HEK293T (cell line): ENCODE data around the gene PPP1R12B.
"Not testable (repeated sequence)": the region's sequence is repeated elsewhere in the genome, so short reads cannot be mapped to it uniquely, and the experiment has no call there.

Experiments used
- CTCF ChIA-PET: fragments of 350-600 bp; formaldehyde crosslinking; extraction: SDS; loops from one replicate; lab custom pipeline; 2021; ENCODE audit warnings: antibody characterized with exemption, inconsistent platforms; lab: Yijun Ruan, JAX
- POLR2A ChIA-PET: fragments of 350-600 bp; formaldehyde crosslinking; extraction: SDS; loops from one replicate; lab custom pipeline; 2020; ENCODE audit warnings: antibody characterized with exemption, inconsistent platforms; lab: Yijun Ruan, JAX
- DNase-seq: peaks from one replicate; pipeline ENCODE4 v3.0.0; 2012; ENCODE audit warnings: mixed read lengths; ENCODE audit errors: extremely low spot score
- ARNT ChIP-seq: fragments of 450-650 bp; IDR thresholded peaks from 2 replicates; pipeline ENCODE4 v1.6.1; 2017; ENCODE audit warnings: mild to moderate bottlenecking
- BHLHE40 ChIP-seq: fragments of 450-650 bp; IDR thresholded peaks from 2 replicates; pipeline ENCODE4 v1.6.1; 2016; ENCODE audit warnings: mild to moderate bottlenecking, moderate library complexity, borderline replicate concordance
- CTBP1 ChIP-seq: fragments of 450-650 bp; IDR thresholded peaks from 2 replicates; pipeline ENCODE4 v1.6.1; 2016; ENCODE audit warnings: borderline replicate concordance
- ELF4 ChIP-seq: fragments of 450-650 bp; IDR thresholded peaks from 2 replicates; pipeline ENCODE4 v1.6.1; 2017; ENCODE audit warnings: antibody characterized with exemption
- FOXA1 ChIP-seq: fragments of 450-650 bp; IDR thresholded peaks from 2 replicates; pipeline ENCODE4 v1.6.1; 2016; ENCODE audit warnings: mild to moderate bottlenecking
- FOXK2 ChIP-seq: fragments of 450-650 bp; IDR thresholded peaks from 2 replicates; pipeline ENCODE4 v1.6.1; 2016; ENCODE audit warnings: mild to moderate bottlenecking
- FOXM1 ChIP-seq: fragments of 450-650 bp; IDR thresholded peaks from 2 replicates; pipeline ENCODE4 v1.6.1; 2017; ENCODE audit warnings: mild to moderate bottlenecking, borderline replicate concordance
- HDGF ChIP-seq: fragments of 450-650 bp; IDR thresholded peaks from 2 replicates; pipeline ENCODE4 v1.6.1; 2017; ENCODE audit warnings: antibody characterized with exemption, borderline replicate concordance
- L3MBTL2 ChIP-seq: fragments of 450-650 bp; conservative IDR thresholded peaks from 2 replicates; pipeline ENCODE4 v1.6.1; 2016; ENCODE audit warnings: mild to moderate bottlenecking
- LEF1 ChIP-seq: fragments of 450-650 bp; IDR thresholded peaks from 2 replicates; pipeline ENCODE4 v1.6.1; 2017; ENCODE audit warnings: mild to moderate bottlenecking, borderline replicate concordance
- NFRKB ChIP-seq: fragments of 450-650 bp; IDR thresholded peaks from 2 replicates; pipeline ENCODE4 v1.6.1; 2016; ENCODE audit warnings: mild to moderate bottlenecking, moderate library complexity
- PKNOX1 ChIP-seq: fragments of 450-650 bp; IDR thresholded peaks from 2 replicates; pipeline ENCODE4 v1.6.1; 2016
- SP1 ChIP-seq: fragments of 450-650 bp; IDR thresholded peaks from 2 replicates; pipeline ENCODE4 v1.6.1; 2017
- SUZ12 ChIP-seq: fragments of 450-650 bp; IDR thresholded peaks from 2 replicates; pipeline ENCODE4 v1.6.1; 2016; ENCODE audit warnings: mild to moderate bottlenecking
- TARDBP ChIP-seq: fragments of 450-650 bp; IDR thresholded peaks from 2 replicates; pipeline ENCODE4 v1.6.1; 2016
- ZNF384 ChIP-seq: fragments of 450-650 bp; IDR thresholded peaks from 2 replicates; pipeline ENCODE4 v1.6.1; 2016

The PPP1R12B gene

GRCh38 chr1:202329891-202330290 is 18.6 kb upstream of the PPP1R12B start:
- no peak for TF ChIP-seq TARDBP
- no peak for TF ChIP-seq L3MBTL2
- TF ChIP-seq ELF4, result no peak; the same call in 1 of the 2 replicates
- no peak for TF ChIP-seq FOXM1
- no peak for TF ChIP-seq FOXK2
- TF ChIP-seq LEF1, result no peak
- no peak for TF ChIP-seq SUZ12
- no peak for TF ChIP-seq CTBP1
- no peak for TF ChIP-seq FOXA1
- ChIA-PET POLR2A (no interaction called here), CTCF (interaction anchor here (0.5 to 1.6 kb wide), 4 partner anchors 9 to 57 kb away, joined by 3 to 4 read pairs (median 4); partner anchors contain the start of gene UBE2T)
- no peak for DNase-seq

GRCh38 chr1:202333861-202334260 is 14.6 kb upstream of the PPP1R12B start:
- DNase-seq, result no peak
- TF ChIP-seq CTBP1 (no peak), SUZ12 (no peak), PKNOX1 (no peak), LEF1 (no peak), HDGF (no peak), FOXK2 (no peak), BHLHE40 (no peak), SP1 (no peak), TARDBP (no peak), FOXM1 (no peak), L3MBTL2 (no peak)
- ChIA-PET CTCF (no interaction called here), POLR2A (no interaction called here)

- TF ChIP-seq NFRKB (no peak), TARDBP (no peak), ZNF384 (peak; percentile 85)
- CTCF ChIA-PET, result interaction anchor here (0.6 to 1.0 kb wide), 3 partner anchors 14 to 660 kb away, joined by 3 read pairs; no protein-coding TSS in a partner anchor
- POLR2A ChIA-PET, result no interaction called here
- no peak for DNase-seq
These were observed 4.7 kb upstream of the PPP1R12B start for GRCh38 chr1:202343652-202344349.

GRCh38 chr1:202348005-202348508 is 442 bp upstream of the PPP1R12B start:
- ChIA-PET POLR2A (no interaction called here), CTCF (interaction anchor here (0.7 to 1.1 kb wide), 2 partner anchors 31 to 252 kb away, joined by 3 to 6 read pairs; no protein-coding TSS in a partner anchor)
- no peak for DNase-seq
- no peak for TF ChIP-seq FOXK2
- peak; percentile 34; the same call in 1 of the 2 replicates for TF ChIP-seq TARDBP
- TF ChIP-seq PKNOX1, result no peak
- TF ChIP-seq BHLHE40, result no peak
- TF ChIP-seq ZNF384, result no peak
- TF ChIP-seq LEF1, result no peak
- no peak for TF ChIP-seq FOXM1

GRCh38 chr1:202349206-202349928 is 868 bp downstream of the PPP1R12B start:
- TF ChIP-seq LEF1 (no peak), ZNF384 (no peak), PKNOX1 (no peak), ELF4 (no peak), SUZ12 (no peak), NFRKB (no peak), HDGF (no peak), FOXA1 (no peak), BHLHE40 (no peak), CTBP1 (no peak), SP1 (no peak), ARNT (no peak), L3MBTL2 (no peak), TARDBP (no peak)
- ChIA-PET CTCF (no interaction called here), POLR2A (interaction anchor here (1.4 kb wide), 1 partner anchor 10 kb away, joined by 4 read pairs; no protein-coding TSS in a partner anchor)
- DNase-seq, result no peak

GRCh38 chr1:202351725-202352124 is 3.2 kb downstream of the PPP1R12B start:
- DNase-seq, result no peak
- TF ChIP-seq NFRKB, result no peak
- TF ChIP-seq TARDBP, result no peak
- TF ChIP-seq SUZ12, result no peak
- TF ChIP-seq ARNT, result no peak
- no peak for TF ChIP-seq FOXK2
- no peak for TF ChIP-seq HDGF
- no peak for TF ChIP-seq SP1
- TF ChIP-seq FOXA1, result no peak
- TF ChIP-seq ELF4, result no peak
- CTCF ChIA-PET, result interaction anchor here (0.6 kb wide), 1 partner anchor 10 kb away, joined by 4 read pairs; no protein-coding TSS in a partner anchor
- POLR2A ChIA-PET, result interaction anchor here (0.6 kb wide), 1 partner anchor 10 kb away, joined by 3 read pairs; the partner anchor contains the start of gene UBE2T

- DNase-seq, CTCF ChIA-PET, POLR2A ChIA-PET: not testable (repeated sequence)
These were observed 4.2 kb downstream of the PPP1R12B start for GRCh38 chr1:202352583-202353197.
